ENCODE measurements around the gene ZNF804B.

GRCh38 chr7:88866265-88866863 lies 106.9 kb downstream of the ZNF804B start:
- no peak for TF ChIP-seq CTCF (IDR thresholded peaks at IDR 0.05)
- no peak for TF ChIP-seq POLR2A (IDR thresholded peaks at IDR 0.05)

Data from adrenal gland (tissue), 5 donors.